Thyroid gland (tissue), 4 donors: ENCODE results near the gene ACTR6.

Experiments
- CTCF ChIP-seq, 6 experiments: fragments of 200-600 bp in 3 of 6; fragments of 450-650 bp in 3 of 6; sonication (generic) in 3 of 6; IDR thresholded peaks; one replicate each; pipeline ENCODE4 v1.5.1; 2016 to 2019; ENCODE audit warnings: antibody characterized with exemption in 6 of 6, mild to moderate bottlenecking in 2 of 6, inconsistent platforms in 1 of 6, moderate library complexity in 1 of 6
- POLR2A ChIP-seq, 2 donors: fragments of 450-650 bp; IDR thresholded peaks; one replicate each; pipeline ENCODE4 v1.6.1; 2017; ENCODE audit warnings: antibody characterized with exemption in 2 of 2, mild to moderate bottlenecking in 2 of 2, moderate library complexity in 1 of 2

GRCh38 chr12:100157427-100157821 is 43.2 kb upstream of the ACTR6 start:
- TF ChIP-seq CTCF (IDR thresholded peaks at IDR 0.05) = no peak
- no peak for TF ChIP-seq POLR2A (IDR thresholded peaks at IDR 0.05)
